NB4 (cell line): ENCODE results near the gene MYCBP.

Experiments used
- CTCF ChIP-seq: IDR thresholded peaks from one replicate; pipeline ENCODE4 v1.5.1; 2012; ENCODE audit warnings: low read depth, low read length
- MAX ChIP-seq: IDR thresholded peaks from 2 replicates; pipeline ENCODE4 v1.6.1; 2011; ENCODE audit warnings: low read depth, low read length
- MYC ChIP-seq: IDR thresholded peaks from 2 replicates; pipeline ENCODE4 v1.6.1; 2011; ENCODE audit warnings: low read depth, low read length
- POLR2A ChIP-seq: IDR thresholded peaks from 2 replicates; pipeline ENCODE4 v1.6.1; 2011; ENCODE audit warnings: mild to moderate bottlenecking; ENCODE audit not compliant: insufficient read length; ENCODE audit errors: extremely low read depth

GRCh38 chr1:38827318-38827717, 45.8 kb downstream of the MYCBP start:
- TF ChIP-seq CTCF (no peak), POLR2A (no peak), MYC (no peak), MAX (no peak)
